Prostate gland (tissue), 2 donors: ENCODE results near the gene POLDIP2. TPM values are rescaled to one million over a fixed set of nuclear protein-coding genes. Genes with fewer than 3 reads are reported as not detected.
A peak's percentile ranks its signal among the peaks of the same experiment; 100 is the strongest.

Experiments used
- DNase-seq: peaks from one replicate; pipeline ENCODE4 v3.0.0-alpha.2; 2019; ENCODE audit warnings: low spot score
- H3K27ac ChIP-seq, 2 donors: fragments of 200-600 bp; sonication (generic); 2 replicates each; pipeline ENCODE4 v1.5.1; 2017 to 2019
- H3K27me3 ChIP-seq: fragments of 200-600 bp; sonication (generic); replicated peaks from 2 replicates; pipeline ENCODE4 v1.5.1; 2019; ENCODE audit not compliant: insufficient read depth
- H3K36me3 ChIP-seq, 2 donors: fragments of 200-600 bp; sonication (generic); 1 replicate in 1 of 2; 2 replicates in 1 of 2; pipeline versions ENCODE4 v1.5.1 to v1.8.1; 2017 to 2019
- H3K4me1 ChIP-seq: fragments of 200-600 bp; sonication (generic); replicated peaks from 2 replicates; pipeline ENCODE4 v1.5.1; 2019
- H3K4me3 ChIP-seq, 2 donors: fragments of 200-600 bp; sonication (generic); 2 replicates each; pipeline ENCODE4 v1.5.1; 2017 to 2019
- H3K9me3 ChIP-seq: fragments of 200-600 bp; sonication (generic); 2 replicates; pipeline ENCODE4 v1.5.1; 2017
- CTCF ChIP-seq, 4 experiments: fragments of 200-600 bp in 2 of 4; fragments of 450-650 bp in 2 of 4; sonication (generic) in 2 of 4; IDR thresholded peaks; 1 replicate in 3 of 4; 2 replicates in 1 of 4; pipeline ENCODE4 v1.5.1; 2016 to 2019; ENCODE audit warnings: antibody characterized with exemption in 4 of 4, mild to moderate bottlenecking in 2 of 4, moderate library complexity in 2 of 4
- POLR2A ChIP-seq: fragments of 450-650 bp; IDR thresholded peaks from one replicate; pipeline ENCODE4 v1.6.1; 2016; ENCODE audit warnings: antibody characterized with exemption, mild to moderate bottlenecking
- POLR2AphosphoS5 ChIP-seq: sonication (generic); formaldehyde crosslinking; IDR thresholded peaks from one replicate; pipeline ENCODE4 v1.6.1; 2017; ENCODE audit warnings: antibody characterized with exemption
- WGBS: methylation state at CpG from one replicate; pipeline ENCODE4 v1.1.5; 2018; 5-methylcytosine and 5-hydroxymethylcytosine counted together
- intact Hi-C: fragments of 100-400 bp; cut with DNase I; formaldehyde crosslinking; loops from one replicate; pipeline ENCODE4 v1.14.2; 2022
- total RNA-seq, 2 donors: library from RNA; depleted of rRNA; stranded (reverse); fragments of >200 nt; gene quantifications; one replicate each; pipeline ENCODE4 v1.1.0, GENCODE V29; 2016

The POLDIP2 gene
- total RNA-seq, 2 donors from 2014 or later, result 94.4 to 140 TPM

GRCh38 chr17:28320215-28321061, 36.9 kb downstream of the POLDIP2 start:
- H3K9me3 ChIP-seq, result no peaks in the 10 kb centered on the region
- peaks cover 3% of the 10 kb centered on the region for H3K4me1 ChIP-seq
- WGBS, result 71% methylated on average over 8 of the region's 8 CpGs
- intact Hi-C loops, result no loop called here
- no peaks in the 10 kb centered on the region for H3K36me3 ChIP-seq
- H3K4me3 ChIP-seq, result no peak overlapping the region
- DNase-seq, result no peak
- H3K27me3 ChIP-seq, result no peaks in the 10 kb centered on the region
- TF ChIP-seq CTCF (IDR thresholded peaks at IDR 0.05) (no peak), POLR2A (no peak), POLR2AphosphoS5 (no peak)
- H3K27ac ChIP-seq, result no peak overlapping the region

GRCh38 chr17:28319598-28319935, 37.8 kb downstream of the POLDIP2 start:
- Histone ChIP-seq H3K27ac (peak overlapping the region; percentile 23 to 24), H3K4me3 (peak overlapping the region; percentile 45 to 50), H3K27me3 (no peaks in the 10 kb centered on the region), H3K36me3 (no peaks in the 10 kb centered on the region), H3K9me3 (no peaks in the 10 kb centered on the region), H3K4me1 (peaks cover 3% of the 10 kb centered on the region)
- TF ChIP-seq POLR2AphosphoS5 (no peak), POLR2A (no peak), CTCF (IDR thresholded peaks at IDR 0.05) (no peak)
- 1% methylated on average over 7 of the region's 7 CpGs for WGBS
- intact Hi-C loops, result no loop called here
- no peak for DNase-seq

- Histone ChIP-seq H3K9me3 (no peaks in the 10 kb centered on the region), H3K4me1 (peaks cover 3% of the 10 kb centered on the region), H3K36me3 (no peaks in the 10 kb centered on the region), H3K27me3 (no peaks in the 10 kb centered on the region), H3K27ac (peak within 1 kb of the TSS; percentile 23 to 24), H3K4me3 (peak within 1 kb of the TSS; percentile 45 to 50)
- peak; percentile 93 for TF ChIP-seq POLR2AphosphoS5
- TF ChIP-seq CTCF (IDR thresholded peaks at IDR 0.05), result peak; percentile 28 to 39 (median 34)
- peak; percentile 45 for TF ChIP-seq POLR2A
- WGBS, result under 1% methylated on average over 64 of the region's 72 CpGs
- peak; percentile 96 for DNase-seq
- intact Hi-C loops, result no loop called here
Measured at GRCh38 chr17:28318759-28319597, 38.3 kb downstream of the POLDIP2 start, which contains the start of gene TMEM97. TMEM97 (plus strand) TSS chr17:28319200; CDS start chr17:28319240, 40 bp downstream.

GRCh38 chr17:28317966-28318758, 39.2 kb downstream of the POLDIP2 start:
- H3K9me3 ChIP-seq, result no peaks in the 10 kb centered on the region
- no peak for DNase-seq
- H3K27ac ChIP-seq, result no peak overlapping the region
- TF ChIP-seq POLR2AphosphoS5 (no peak), CTCF (IDR thresholded peaks at IDR 0.05) (no peak), POLR2A (no peak)
- H3K27me3 ChIP-seq, result no peaks in the 10 kb centered on the region
- H3K4me3 ChIP-seq, result peak overlapping the region; percentile 45 to 50
- H3K4me1 ChIP-seq, result peaks cover 3% of the 10 kb centered on the region
- H3K36me3 ChIP-seq, result no peaks in the 10 kb centered on the region
- WGBS, result 12% methylated on average over 40 of the region's 40 CpGs
- intact Hi-C loops, result no loop called here
